ENCODE results near the gene PDAP1.

DNA sequence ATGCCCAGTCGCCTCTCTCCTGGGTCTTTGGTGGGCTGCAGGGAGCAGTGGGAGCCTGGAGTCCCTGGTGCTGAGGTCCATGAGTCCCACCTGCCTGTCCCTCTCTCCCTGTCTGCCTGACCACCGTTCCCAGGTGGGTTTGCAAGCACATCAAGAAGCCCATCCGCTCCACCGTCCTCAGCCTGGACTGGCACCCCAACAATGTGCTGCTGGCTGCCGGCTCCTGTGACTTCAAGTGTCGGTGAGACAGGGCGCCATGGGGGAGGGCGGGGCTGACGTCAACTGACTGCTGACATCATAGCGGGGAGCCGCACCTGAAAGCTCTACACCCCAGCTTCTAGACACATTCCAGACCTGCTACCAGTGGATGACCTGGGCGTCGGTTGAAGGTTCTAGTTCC lies 18.6 kb downstream of the PDAP1 start:
- TF ChIP-seq NFRKB (IDR thresholded peaks at IDR 0.05), result no peak
- TF ChIP-seq ARNT (IDR thresholded peaks at IDR 0.05), result no peak
- TF ChIP-seq ZNF384 (IDR thresholded peaks at IDR 0.05), result no peak
- TF ChIP-seq FOXA1 (IDR thresholded peaks at IDR 0.05), result no peak
- TF ChIP-seq FOXM1 (IDR thresholded peaks at IDR 0.05; ENCODE audit: borderline replicate concordance), result no peak
- no peak for TF ChIP-seq SUZ12 (IDR thresholded peaks at IDR 0.05)
- no peak for TF ChIP-seq HDGF (IDR thresholded peaks at IDR 0.05; ENCODE audit: borderline replicate concordance)
- no peak for TF ChIP-seq TARDBP (IDR thresholded peaks at IDR 0.05)
- no peak for TF ChIP-seq FOXK2 (IDR thresholded peaks at IDR 0.05)
- TF ChIP-seq CTBP1 (IDR thresholded peaks at IDR 0.05; ENCODE audit: borderline replicate concordance), result no peak
- TF ChIP-seq SP1 (IDR thresholded peaks at IDR 0.05), result no peak
- TF ChIP-seq LEF1 (IDR thresholded peaks at IDR 0.05; ENCODE audit: borderline replicate concordance), result no peak

Measured in HEK293T (cell line).